Breast epithelium (tissue), 3 donors: ENCODE results near the gene ACOXL.

Source experiments
- POLR2A ChIP-seq: fragments of 450-650 bp; IDR thresholded peaks from one replicate; pipeline ENCODE4 v1.6.1; 2016; ENCODE audit warnings: antibody characterized with exemption, mild to moderate bottlenecking, moderate library complexity
- TF ChIP-seq, protein P1 (sequence below), 3 donors: fragments of 450-650 bp; IDR thresholded peaks; one replicate each; pipeline ENCODE4 v1.5.1; 2016 to 2017; ENCODE audit warnings: antibody characterized with exemption in 3 of 3, mild to moderate bottlenecking in 3 of 3, moderate library complexity in 3 of 3

DNA sequence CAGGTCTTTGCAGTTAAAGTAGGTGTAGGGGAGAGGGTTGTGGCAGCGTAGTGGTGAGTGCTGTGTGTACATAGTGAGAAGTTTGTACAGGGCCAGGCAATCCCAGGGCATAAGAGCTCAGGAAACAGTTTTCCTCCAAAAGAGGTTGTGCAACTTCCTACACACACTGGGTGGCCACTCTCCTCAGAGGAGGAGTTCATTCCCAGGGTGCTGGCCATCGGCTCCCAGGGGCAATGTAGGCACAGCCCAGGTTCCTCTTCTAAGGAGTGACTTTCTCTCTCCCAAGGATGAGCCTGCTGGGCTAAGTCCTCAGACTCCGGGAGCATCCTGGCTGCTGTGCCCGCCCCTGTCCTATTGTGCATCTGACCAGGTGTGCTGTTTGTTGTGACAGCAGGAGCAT is 3.0 kb downstream of the ACOXL start:
- TF ChIP-seq, protein P1, sequence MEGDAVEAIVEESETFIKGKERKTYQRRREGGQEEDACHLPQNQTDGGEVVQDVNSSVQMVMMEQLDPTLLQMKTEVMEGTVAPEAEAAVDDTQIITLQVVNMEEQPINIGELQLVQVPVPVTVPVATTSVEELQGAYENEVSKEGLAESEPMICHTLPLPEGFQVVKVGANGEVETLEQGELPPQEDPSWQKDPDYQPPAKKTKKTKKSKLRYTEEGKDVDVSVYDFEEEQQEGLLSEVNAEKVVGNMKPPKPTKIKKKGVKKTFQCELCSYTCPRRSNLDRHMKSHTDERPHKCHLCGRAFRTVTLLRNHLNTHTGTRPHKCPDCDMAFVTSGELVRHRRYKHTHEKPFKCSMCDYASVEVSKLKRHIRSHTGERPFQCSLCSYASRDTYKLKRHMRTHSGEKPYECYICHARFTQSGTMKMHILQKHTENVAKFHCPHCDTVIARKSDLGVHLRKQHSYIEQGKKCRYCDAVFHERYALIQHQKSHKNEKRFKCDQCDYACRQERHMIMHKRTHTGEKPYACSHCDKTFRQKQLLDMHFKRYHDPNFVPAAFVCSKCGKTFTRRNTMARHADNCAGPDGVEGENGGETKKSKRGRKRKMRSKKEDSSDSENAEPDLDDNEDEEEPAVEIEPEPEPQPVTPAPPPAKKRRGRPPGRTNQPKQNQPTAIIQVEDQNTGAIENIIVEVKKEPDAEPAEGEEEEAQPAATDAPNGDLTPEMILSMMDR (IDR thresholded peaks at IDR 0.05): no peak
- no peak for TF ChIP-seq POLR2A
